ENCODE measurements around the gene UBE2J1. TPM values are rescaled to one million over a fixed set of nuclear protein-coding genes. Genes with fewer than 3 reads are reported as not detected.

The UBE2J1 gene
- total and polyA plus RNA-seq, 9 of the 15 experiments (the other 6 are each of a cell fraction or from before 2014, with no cell fraction given): 11.6 to 32.6 (median 22.0) TPM

DNA sequence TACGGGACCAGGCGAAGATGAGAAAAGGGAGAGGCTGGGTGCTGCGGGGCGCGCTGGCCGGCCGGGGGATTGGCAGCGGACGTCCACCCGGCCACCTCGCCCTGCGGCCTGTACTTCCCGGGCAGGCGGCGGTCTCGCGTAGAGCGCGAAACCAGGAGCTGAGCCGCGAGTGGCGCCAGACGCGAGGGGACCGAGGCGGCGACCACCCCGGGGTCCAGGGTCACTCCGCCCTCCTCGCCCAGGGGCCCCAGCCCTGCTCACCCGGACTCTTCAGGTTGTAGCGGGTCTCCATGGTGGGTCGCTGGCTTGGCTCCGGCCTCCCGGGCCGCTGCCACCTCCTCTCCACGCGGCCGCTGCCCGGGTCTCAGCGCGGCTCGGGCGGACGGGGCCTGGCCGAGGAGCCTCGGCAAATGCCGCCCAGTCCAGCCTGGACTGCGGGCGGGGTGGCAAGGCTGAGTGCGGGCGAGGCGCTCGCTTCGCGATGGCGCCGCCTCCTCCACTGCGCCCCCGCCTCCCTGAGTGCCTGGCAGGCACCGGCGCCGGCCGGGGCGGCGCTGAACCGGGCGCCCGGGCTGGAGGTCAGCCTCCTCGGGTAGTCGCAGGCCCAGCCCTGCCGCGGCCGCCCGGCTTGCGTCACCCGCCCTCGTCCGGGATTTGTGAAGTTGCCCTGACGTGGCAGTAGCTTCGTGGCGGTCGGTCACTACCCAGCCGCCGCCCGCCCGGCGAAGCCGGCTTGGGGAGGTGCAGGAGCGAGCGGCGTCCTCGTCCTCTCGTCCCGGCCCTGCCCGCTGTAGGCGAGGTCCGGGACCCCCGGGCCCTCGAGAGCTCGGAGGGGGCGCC, at the start of gene UBE2J1 (continued):
- TF ChIP-seq TAF7 (tag; IDR thresholded peaks at IDR 0.05): no peak
- no peak for TF ChIP-seq LEF1 (IDR thresholded peaks at IDR 0.05)
- no peak for TF ChIP-seq TFAM (CRISPR knock-in tag; conservative IDR thresholded peaks at IDR 0.05)
- TF ChIP-seq ZNF644 (tag; IDR thresholded peaks at IDR 0.05; ENCODE audit: low read depth): peak; percentile 57; the same call in 1 of the 2 replicates
- TF ChIP-seq, protein P1, sequence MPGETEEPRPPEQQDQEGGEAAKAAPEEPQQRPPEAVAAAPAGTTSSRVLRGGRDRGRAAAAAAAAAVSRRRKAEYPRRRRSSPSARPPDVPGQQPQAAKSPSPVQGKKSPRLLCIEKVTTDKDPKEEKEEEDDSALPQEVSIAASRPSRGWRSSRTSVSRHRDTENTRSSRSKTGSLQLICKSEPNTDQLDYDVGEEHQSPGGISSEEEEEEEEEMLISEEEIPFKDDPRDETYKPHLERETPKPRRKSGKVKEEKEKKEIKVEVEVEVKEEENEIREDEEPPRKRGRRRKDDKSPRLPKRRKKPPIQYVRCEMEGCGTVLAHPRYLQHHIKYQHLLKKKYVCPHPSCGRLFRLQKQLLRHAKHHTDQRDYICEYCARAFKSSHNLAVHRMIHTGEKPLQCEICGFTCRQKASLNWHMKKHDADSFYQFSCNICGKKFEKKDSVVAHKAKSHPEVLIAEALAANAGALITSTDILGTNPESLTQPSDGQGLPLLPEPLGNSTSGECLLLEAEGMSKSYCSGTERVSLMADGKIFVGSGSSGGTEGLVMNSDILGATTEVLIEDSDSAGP (CRISPR knock-in tag; IDR thresholded peaks at IDR 0.05): no peak
- peak; percentile 57; the same call in 1 of the 2 replicates for TF ChIP-seq ESRRA (IDR thresholded peaks at IDR 0.05; ENCODE audit: borderline replicate concordance, low read depth)
- no peak for TF ChIP-seq CREBBP (IDR thresholded peaks at IDR 0.05; ENCODE audit: low read depth, low read length)
- TF ChIP-seq, protein P2, sequence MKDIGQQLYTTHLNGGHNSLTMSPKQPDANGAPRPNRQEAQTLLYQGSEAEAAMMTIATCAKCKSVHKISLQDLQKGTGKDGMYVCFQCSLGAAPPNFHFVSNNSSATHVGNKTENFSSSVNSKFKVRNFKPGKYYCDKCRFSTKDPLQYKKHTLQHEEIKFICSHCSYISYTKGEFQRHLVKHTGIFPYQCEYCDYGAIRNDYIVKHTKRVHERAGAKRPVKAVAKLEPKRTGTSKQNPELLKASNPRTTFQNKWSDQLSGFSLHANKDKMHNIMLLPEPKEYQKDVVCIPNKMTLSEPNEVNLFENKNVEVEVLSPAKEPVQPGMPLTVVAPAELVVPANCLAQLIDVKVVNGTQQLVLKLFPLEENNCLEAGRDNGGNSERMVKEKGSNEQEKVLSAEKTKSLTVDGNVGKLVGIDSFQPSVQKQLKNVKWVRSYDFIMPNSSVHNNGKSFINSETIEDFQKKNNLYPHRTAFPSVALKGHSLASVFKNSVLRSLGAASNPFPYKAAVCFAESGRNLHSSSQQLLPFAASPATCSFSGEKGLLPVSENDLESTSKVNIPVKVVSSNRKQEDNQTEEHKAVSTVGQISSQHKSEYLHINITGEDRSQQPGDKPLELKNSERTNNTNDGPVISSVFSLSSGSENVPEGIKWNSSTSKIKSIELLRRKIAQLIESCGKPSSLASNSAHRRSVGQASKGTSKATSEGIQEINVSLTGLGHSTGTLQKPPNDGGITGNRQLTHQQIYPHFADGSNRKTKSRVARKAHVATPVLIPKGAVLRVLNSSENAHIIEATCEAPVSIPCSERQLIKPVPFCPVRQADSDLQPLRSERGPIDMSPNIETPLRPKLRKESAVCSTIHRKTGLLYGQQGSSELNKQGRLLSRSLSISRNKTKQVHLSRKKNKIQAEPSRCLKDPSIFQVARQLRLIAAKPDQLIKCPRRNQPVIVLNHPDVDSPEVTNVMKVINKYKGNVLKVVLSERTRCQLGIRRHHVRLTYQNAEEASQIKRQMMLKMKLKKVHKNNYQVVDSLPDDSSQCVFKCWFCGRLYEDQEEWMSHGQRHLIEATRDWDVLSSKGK (CRISPR knock-in tag; IDR thresholded peaks at IDR 0.05): no peak
- no peak for TF ChIP-seq KLF1 (tag; IDR thresholded peaks at IDR 0.05)
- TF ChIP-seq ZNF507 (tag; conservative IDR thresholded peaks at IDR 0.05): no peak
- no peak; a peak in 1 of 4 replicates for TF ChIP-seq SRF (CRISPR knock-in tag; IDR thresholded peaks at IDR 0.05)
- no peak for TF ChIP-seq KAT7 (CRISPR knock-in tag; IDR thresholded peaks at IDR 0.05; ENCODE audit: borderline replicate concordance)
- TF ChIP-seq, protein P3, sequence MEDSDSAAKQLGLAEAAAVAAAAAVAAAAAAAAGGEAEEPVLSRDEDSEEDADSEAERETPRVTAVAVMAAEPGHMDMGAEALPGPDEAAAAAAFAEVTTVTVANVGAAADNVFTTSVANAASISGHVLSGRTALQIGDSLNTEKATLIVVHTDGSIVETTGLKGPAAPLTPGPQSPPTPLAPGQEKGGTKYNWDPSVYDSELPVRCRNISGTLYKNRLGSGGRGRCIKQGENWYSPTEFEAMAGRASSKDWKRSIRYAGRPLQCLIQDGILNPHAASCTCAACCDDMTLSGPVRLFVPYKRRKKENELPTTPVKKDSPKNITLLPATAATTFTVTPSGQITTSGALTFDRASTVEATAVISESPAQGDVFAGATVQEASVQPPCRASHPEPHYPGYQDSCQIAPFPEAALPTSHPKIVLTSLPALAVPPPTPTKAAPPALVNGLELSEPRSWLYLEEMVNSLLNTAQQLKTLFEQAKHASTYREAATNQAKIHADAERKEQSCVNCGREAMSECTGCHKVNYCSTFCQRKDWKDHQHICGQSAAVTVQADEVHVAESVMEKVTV (CRISPR knock-in tag; IDR thresholded peaks at IDR 0.05): no peak
- TF ChIP-seq, protein P4, sequence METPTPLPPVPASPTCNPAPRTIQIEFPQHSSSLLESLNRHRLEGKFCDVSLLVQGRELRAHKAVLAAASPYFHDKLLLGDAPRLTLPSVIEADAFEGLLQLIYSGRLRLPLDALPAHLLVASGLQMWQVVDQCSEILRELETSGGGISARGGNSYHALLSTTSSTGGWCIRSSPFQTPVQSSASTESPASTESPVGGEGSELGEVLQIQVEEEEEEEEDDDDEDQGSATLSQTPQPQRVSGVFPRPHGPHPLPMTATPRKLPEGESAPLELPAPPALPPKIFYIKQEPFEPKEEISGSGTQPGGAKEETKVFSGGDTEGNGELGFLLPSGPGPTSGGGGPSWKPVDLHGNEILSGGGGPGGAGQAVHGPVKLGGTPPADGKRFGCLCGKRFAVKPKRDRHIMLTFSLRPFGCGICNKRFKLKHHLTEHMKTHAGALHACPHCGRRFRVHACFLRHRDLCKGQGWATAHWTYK (CRISPR knock-in tag; IDR thresholded peaks at IDR 0.05): no peak
- TF ChIP-seq, protein P5, sequence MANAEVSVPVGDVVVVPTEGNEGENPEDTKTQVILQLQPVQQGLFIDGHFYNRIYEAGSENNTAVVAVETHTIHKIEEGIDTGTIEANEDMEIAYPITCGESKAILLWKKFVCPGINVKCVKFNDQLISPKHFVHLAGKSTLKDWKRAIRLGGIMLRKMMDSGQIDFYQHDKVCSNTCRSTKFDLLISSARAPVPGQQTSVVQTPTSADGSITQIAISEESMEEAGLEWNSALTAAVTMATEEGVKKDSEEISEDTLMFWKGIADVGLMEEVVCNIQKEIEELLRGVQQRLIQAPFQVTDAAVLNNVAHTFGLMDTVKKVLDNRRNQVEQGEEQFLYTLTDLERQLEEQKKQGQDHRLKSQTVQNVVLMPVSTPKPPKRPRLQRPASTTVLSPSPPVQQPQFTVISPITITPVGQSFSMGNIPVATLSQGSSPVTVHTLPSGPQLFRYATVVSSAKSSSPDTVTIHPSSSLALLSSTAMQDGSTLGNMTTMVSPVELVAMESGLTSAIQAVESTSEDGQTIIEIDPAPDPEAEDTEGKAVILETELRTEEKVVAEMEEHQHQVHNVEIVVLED (CRISPR knock-in tag; IDR thresholded peaks at IDR 0.05): peak; percentile 39; the same call in 1 of the 2 replicates
- no peak for TF ChIP-seq TAF9B (IDR thresholded peaks at IDR 0.05; ENCODE audit: partially characterized antibody)
- no peak for TF ChIP-seq SRSF9 (IDR thresholded peaks at IDR 0.05; ENCODE audit: borderline replicate concordance, low read depth, low read length)
